ENCODE measurements around the gene TRAPPC1.

DNA sequence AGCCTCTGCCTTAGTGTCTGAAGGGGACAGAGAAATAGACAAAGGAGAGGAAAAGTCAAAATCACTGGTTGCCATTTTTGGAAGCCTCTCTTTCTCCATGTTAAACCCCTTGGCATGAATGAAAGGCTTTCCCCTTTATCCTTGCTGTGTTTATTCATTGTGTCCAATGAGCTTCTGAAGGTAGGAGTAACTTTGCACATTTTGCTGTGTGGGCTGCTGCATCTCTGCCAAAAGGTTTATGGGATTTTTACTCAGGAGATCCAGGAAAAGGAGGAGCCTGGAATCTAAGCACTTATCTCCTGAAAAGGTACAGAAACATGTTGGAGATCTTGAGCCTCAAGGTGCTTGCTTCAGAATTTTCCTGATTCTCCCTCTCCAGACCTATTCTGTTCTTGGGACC, 4.1 kb upstream of the TRAPPC1 start:
- TF ChIP-seq POLR2A (IDR thresholded peaks at IDR 0.05), result no peak
- TF ChIP-seq, protein P1, sequence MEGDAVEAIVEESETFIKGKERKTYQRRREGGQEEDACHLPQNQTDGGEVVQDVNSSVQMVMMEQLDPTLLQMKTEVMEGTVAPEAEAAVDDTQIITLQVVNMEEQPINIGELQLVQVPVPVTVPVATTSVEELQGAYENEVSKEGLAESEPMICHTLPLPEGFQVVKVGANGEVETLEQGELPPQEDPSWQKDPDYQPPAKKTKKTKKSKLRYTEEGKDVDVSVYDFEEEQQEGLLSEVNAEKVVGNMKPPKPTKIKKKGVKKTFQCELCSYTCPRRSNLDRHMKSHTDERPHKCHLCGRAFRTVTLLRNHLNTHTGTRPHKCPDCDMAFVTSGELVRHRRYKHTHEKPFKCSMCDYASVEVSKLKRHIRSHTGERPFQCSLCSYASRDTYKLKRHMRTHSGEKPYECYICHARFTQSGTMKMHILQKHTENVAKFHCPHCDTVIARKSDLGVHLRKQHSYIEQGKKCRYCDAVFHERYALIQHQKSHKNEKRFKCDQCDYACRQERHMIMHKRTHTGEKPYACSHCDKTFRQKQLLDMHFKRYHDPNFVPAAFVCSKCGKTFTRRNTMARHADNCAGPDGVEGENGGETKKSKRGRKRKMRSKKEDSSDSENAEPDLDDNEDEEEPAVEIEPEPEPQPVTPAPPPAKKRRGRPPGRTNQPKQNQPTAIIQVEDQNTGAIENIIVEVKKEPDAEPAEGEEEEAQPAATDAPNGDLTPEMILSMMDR (IDR thresholded peaks at IDR 0.05), result no peak
- TF ChIP-seq EP300 (IDR thresholded peaks at IDR 0.05), result no peak
- no peak for TF ChIP-seq POLR2AphosphoS5 (IDR thresholded peaks at IDR 0.05)

Data from sigmoid colon (tissue), 4 donors.